GM13977 (cell line): ENCODE measurements around the gene ANKRD23.
"Not testable (repeated sequence)": the region's sequence is repeated elsewhere in the genome, so short reads cannot be mapped to it uniquely, and the experiment has no call there.

ENCODE experiments used
- DNase-seq: peaks from one replicate; pipeline ENCODE4 v3.0.0; 2012; ENCODE audit warnings: low spot score
- CTCF ChIP-seq: IDR thresholded peaks from 2 replicates; pipeline ENCODE4 v1.5.1; 2012; ENCODE audit warnings: mild to moderate bottlenecking, control low read depth; ENCODE audit not compliant: insufficient read depth; ENCODE audit errors: extremely low read depth, missing control alignments
- in situ Hi-C: fragments of 300-500 bp; cut with MboI; formaldehyde crosslinking; loops from one replicate; pipeline ENCODE4 v1.12.0; 2022; ENCODE audit warnings: low sequenced_read_pairs, low pct_unique_long_range_greater_than_20kb, mixed read lengths, inconsistent platforms; ENCODE audit not compliant: unreplicated experiment

Gene ANKRD23

GRCh38 chr2:96798733-96799622 is 44.8 kb downstream of the ANKRD23 start:
- no peak for DNase-seq
- in situ Hi-C loops, result no loop called here
- TF ChIP-seq CTCF, result no peak

GRCh38 chr2:96797066-96797625 is 46.7 kb downstream of the ANKRD23 start:
- no peak for TF ChIP-seq CTCF

GRCh38 chr2:96796497-96796896 is 47.3 kb downstream of the ANKRD23 start:
- in situ Hi-C loops, DNase-seq: not testable (repeated sequence)

More at GRCh38 chr2:96797066-96797625, 46.7 kb downstream of the ANKRD23 start:
- no peak for DNase-seq
- in situ Hi-C loops, result no loop called here

- TF ChIP-seq CTCF, result no peak
- in situ Hi-C loops, result no loop called here
- no peak for DNase-seq
Measured at GRCh38 chr2:96795076-96795475, 48.7 kb downstream of the ANKRD23 start.

- no peak for TF ChIP-seq CTCF
- DNase-seq, result no peak
- in situ Hi-C loops, result no loop called here
Measured at GRCh38 chr2:96792772-96793749, 50.8 kb downstream of the ANKRD23 start.

GRCh38 chr2:96789245-96789617 is 54.6 kb downstream of the ANKRD23 start:
- in situ Hi-C loops, result no loop called here
- no peak for TF ChIP-seq CTCF
- DNase-seq, result no peak
